ENCODE measurements around the gene NCOR1.
"Not testable (repeated sequence)": the region's sequence is repeated elsewhere in the genome, so short reads cannot be mapped to it uniquely, and the experiment has no call there.

The NCOR1 gene

GRCh38 chr17:16214190-16215001 is 938 bp downstream of the NCOR1 start:
- no peak for DNase-seq

- no peak for DNase-seq
Observed at GRCh38 chr17:16212793-16213192, 2.5 kb downstream of the NCOR1 start.

GRCh38 chr17:16211590-16211989 is 3.7 kb downstream of the NCOR1 start:
- DNase-seq, result no peak

GRCh38 chr17:16204763-16205162 is 10.6 kb downstream of the NCOR1 start:
- not testable (repeated sequence) for DNase-seq

GRCh38 chr17:16202554-16203500 is 12.5 kb downstream of the NCOR1 start:
- DNase-seq, result not testable (repeated sequence)

- DNase-seq, result not testable (repeated sequence)
Observed at GRCh38 chr17:16201693-16202131, 13.6 kb downstream of the NCOR1 start.

- DNase-seq, result no peak
Observed at GRCh38 chr17:16199093-16199492, 16.2 kb downstream of the NCOR1 start.

GRCh38 chr17:16197276-16197675 is 18.1 kb downstream of the NCOR1 start:
- no peak for DNase-seq

- not testable (repeated sequence) for DNase-seq
Observed at GRCh38 chr17:16194307-16194835, 21.0 kb downstream of the NCOR1 start.

- no peak for DNase-seq
Observed at GRCh38 chr17:16191604-16192003, 23.7 kb downstream of the NCOR1 start.

GRCh38 chr17:16190703-16191360 is 24.5 kb downstream of the NCOR1 start:
- no peak for DNase-seq

GRCh38 chr17:16189791-16190348 is 25.5 kb downstream of the NCOR1 start:
- DNase-seq, result no peak

- no peak for DNase-seq
Observed at GRCh38 chr17:16187642-16188041, 27.7 kb downstream of the NCOR1 start.

- no peak for DNase-seq
Observed at GRCh38 chr17:16181581-16181980, 33.8 kb downstream of the NCOR1 start.

GRCh38 chr17:16178836-16179235 is 36.5 kb downstream of the NCOR1 start:
- DNase-seq, result no peak

- no peak for DNase-seq
Observed at GRCh38 chr17:16171613-16172012, 43.7 kb downstream of the NCOR1 start.

- DNase-seq, result not testable (repeated sequence)
Observed at GRCh38 chr17:16166766-16167165, 48.6 kb downstream of the NCOR1 start.

GRCh38 chr17:16158714-16159113 is 56.6 kb downstream of the NCOR1 start:
- DNase-seq, result no peak

- no peak for DNase-seq
Observed at GRCh38 chr17:16155536-16155935, 59.8 kb downstream of the NCOR1 start.

- not testable (repeated sequence) for DNase-seq
Observed at GRCh38 chr17:16152326-16152725, 63.0 kb downstream of the NCOR1 start.

- no peak for DNase-seq
Observed at GRCh38 chr17:16150251-16150856, 65.0 kb downstream of the NCOR1 start.

GRCh38 chr17:16148596-16148995 is 66.7 kb downstream of the NCOR1 start:
- no peak for DNase-seq

All from activated effector memory CD4-positive, alpha-beta T cell treated with Interleukin-2 at 50 U/mL for 16 hours (primary cell).